ENCODE data around the gene CBL.

CBL gene

DNA sequence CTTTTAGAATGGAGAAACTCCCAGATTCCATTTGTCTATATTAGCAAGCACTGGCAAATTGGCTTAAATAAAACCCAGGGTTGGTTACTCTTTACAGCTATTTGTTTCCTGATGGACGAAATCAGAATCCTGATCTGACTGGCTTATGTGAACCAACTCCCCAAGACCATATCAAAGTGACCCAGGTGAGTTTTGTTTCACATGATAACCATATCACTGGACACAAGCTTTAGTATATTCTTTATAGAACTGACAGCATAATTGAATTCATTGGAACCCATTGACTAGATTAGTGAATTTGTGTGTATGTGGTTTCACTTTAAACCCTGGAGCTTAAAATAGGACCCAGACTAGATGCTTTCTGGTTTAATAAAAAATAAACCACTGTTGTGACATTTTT lies 71.5 kb downstream of the CBL start:
- no peak for DNase-seq

DNA sequence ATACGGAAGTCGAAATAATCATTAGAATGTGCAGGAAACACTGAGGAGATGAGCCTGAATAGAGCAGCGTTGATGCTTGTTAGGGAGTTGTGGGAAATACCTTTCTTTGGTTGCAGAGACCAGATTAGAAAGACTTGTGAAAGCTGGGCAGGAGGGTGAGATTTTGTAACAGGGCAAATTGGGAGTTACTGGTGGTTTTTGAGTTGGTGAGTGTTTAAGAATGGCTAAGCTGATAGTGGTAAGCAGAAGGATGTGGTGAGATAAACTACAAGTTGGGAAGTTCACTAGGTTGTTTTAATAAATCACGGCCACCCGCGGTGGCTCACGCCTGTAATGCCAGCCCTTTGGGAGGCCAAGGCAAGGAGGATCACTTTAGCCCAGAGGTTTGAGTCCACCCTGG lies 76.4 kb downstream of the CBL start:
- DNase-seq = no peak

DNA sequence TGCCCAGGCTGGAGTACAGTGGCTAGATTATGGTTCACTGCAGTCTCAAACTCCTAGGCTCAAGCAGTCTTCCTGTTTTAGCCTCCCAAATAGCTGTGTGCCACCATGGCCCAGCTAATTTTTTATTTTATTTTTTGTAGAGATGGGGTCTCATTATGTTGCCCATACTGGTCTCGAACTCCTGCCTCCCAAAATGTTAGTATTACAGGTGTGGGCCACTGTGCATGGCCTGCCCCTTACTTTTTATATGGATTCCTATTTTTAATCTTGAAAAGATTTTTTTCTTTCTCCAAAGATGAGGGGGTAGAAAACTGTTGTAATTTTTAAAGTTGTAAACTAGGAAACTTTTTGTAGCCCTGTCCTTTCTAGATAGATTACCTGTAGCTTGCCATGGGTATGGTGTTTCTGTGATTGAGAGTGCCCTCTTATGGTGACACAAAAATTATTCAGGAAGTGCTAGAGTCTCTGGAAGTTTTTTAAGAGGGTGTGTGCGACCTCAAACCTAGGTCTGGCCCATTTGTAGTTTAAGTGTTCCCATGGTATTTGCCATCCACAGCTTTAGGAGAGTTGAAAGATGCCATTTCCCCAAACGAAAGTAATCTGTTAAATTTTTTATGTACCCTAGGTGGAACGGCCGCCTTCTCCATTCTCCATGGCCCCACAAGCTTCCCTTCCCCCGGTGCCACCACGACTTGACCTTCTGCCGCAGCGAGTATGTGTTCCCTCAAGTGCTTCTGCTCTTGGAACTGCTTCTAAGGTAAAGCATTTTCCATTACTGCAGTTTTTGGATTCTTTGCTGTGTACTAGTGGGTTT lies 78.4 kb downstream of the CBL start:
- peak; percentile 39 for DNase-seq

DNA sequence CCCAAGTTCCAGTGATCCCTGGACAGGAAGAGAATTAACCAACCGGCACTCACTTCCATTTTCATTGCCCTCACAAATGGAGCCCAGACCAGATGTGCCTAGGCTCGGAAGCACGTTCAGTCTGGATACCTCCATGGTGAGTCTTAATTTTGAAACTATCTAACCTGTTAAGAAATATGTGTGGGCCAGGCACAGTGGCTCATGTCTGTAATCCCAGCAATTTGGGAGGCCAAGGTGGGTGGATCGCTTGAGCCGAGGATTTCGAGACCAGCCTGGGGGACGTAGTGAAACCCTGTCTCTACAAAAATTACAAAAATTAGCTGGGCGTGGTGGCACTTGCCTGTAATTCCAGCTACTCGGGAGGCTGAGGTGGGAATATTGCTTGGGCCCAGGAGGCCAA lies 79.3 kb downstream of the CBL start:
- DNase-seq = no peak

DNA sequence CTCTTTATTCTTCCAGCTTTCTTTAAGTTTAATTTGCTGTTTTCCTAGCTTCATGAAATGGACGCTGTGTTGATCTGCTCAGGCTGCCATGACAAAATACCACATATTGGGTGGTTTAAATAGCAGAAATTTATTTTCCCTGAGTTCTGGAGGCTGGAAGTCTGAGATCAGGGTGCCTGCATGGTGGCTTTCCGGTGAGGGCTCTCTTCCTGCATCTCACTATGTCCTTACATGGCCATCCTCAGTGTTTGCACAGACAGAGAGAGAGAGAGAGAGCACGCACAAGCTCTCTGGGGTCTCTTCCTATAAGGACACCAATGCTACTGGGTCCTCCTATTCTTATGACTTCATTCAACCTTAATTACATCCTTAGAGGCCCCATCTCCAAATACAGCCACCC lies 82.1 kb downstream of the CBL start:
- no peak for DNase-seq

DNA sequence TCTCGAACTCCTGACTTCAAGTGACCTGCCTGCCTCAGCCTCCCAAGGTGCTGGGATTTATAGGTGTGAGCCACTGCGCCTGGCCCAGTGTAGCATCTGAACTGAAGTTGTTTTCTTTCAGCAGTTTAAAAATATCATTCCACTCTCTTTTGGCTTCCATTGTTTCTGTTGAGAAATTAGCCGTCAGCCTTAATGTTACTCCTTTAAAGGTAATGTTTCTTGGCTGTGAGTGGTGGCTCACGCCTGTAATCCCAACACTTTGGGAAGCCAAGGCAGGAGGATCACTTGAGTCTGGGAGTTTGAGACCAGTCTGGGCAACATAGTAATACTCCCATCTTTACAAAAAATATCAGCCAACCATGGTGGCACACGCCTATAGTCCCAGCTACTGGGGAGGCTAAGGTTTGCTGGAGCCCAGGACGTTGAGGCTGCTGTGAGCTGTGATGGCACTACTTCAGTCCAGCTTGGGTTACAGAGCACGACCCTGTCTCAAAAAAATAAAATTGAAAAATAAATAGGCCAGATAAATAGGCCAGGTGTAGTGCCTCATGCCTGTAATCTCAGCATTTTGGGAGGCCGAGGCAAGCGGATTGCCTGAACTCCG lies 84.9 kb downstream of the CBL start:
- no peak for DNase-seq

DNA sequence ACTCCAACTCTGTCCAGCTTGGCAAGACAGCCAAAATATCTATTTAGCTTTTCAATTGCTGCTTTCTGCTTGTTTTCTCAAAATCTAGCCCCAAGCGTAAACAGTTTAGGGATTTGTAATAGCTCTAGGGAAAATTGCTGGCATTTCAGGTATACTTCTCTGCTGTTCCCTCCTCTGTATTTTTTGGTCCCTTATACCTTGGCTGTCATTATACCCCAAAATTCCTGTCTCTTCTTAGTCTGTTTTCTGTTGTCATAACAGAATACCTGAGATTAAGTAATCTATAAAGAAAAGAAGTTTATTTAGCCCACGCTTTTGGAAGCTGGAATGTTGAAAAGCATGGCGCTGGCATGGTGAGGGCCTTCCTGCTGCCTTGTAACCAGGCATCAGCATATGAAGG lies 87.3 kb downstream of the CBL start:
- DNase-seq = no peak

DNA sequence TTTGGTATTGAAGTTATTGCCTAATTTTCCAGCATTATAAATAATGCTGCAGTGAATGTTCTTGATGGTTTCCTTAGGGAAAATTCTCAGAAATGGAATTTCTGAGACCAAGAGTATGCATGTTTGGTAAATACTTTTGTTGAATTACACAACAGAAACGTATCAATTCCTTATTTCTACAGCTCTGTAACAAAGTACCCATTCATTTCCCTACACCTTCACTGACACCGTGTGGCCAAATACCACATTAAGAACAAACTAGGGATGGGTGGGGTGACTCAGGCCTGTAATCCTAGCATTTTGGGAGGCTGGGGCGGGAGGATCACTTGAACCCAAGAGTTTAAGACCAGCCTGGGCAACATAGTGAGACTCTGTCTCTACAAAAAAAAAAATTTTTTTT lies 89.0 kb downstream of the CBL start:
- no peak for DNase-seq

DNA sequence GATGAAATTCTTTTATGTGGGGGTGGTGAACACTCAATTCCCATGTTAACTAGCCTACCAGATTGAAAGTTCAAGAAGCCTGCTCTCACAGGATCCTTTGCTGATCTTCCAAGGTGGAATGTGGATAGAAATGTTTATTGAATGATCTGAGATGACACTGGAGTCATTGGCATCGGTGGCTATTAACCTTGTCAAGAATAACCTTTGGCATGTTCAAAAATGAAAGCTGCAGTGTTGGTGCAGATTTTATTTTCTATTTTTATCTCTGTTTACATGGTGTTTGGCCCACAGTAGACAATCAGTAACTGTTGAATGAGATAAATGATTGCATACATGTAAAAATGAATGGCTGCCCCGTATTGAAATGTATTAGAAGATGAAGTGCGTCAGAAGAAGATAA lies 91.8 kb downstream of the CBL start:
- no peak for DNase-seq

DNA sequence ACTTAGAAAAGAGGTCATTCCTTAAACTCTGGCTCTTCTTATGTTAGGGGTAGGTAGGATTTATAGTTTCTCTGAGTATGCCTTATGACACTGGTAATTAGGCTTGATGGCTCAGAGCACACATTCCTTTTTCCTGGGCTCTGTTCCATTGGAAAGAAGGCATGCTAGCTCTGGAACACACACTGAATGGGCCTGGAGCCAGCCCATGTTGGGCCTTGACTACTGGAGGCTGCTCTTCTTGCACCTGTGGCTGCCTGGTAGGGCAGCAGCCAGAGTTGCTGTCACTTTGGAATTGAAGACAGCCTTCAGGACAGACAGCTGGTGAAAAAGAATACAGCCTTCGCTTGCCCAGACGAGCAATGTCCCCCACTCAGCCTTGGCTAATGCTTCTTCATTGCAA lies 92.6 kb downstream of the CBL start:
- no peak for DNase-seq

DNA sequence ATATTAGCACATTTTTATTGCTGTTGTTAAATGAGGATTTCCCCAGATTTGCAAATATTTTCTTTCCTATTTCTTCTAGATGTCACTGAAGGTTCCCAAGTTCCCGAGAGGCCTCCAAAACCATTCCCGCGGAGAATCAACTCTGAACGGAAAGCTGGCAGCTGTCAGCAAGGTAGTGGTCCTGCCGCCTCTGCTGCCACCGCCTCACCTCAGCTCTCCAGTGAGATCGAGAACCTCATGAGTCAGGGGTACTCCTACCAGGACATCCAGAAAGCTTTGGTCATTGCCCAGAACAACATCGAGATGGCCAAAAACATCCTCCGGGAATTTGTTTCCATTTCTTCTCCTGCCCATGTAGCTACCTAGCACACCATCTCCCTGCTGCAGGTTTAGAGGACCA lies 93.3 kb downstream of the CBL start:
- no peak for DNase-seq

DNA sequence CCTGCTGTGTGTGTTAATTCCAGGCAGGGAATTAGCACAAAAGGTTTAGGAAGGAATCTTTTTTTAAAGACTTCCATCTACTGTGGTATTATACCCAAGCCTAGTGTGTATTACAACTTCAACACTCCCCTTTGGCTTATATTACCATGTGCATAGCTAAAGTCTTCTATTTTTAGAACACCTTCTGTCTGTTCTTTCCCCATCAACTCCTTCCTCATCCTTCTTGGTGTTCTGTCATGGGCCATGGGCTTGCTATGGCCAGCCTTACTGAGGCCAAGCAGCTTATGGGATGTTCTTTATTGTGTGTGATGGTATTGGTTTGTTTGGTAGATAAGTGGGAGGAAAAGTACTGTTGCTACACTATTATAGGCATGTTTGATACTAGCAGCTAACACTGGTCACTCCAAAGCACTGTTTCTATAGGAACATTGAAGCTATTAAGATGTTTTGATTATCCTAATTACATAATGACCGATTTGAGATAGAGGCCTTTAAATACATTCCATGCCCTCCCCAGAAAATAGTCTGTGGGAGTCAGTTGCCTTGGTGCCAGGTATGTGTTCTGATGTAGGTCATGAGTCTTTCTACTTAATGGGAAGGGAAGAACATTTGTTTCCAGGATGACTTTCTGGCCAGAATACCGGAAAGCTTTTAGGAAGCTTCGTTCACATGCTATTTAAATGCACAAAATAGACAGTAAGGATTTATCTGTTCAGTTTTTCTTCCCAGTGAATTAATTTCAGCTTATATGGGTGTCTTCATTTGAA lies 94.2 kb downstream of the CBL start:
- DNase-seq = no peak

DNA sequence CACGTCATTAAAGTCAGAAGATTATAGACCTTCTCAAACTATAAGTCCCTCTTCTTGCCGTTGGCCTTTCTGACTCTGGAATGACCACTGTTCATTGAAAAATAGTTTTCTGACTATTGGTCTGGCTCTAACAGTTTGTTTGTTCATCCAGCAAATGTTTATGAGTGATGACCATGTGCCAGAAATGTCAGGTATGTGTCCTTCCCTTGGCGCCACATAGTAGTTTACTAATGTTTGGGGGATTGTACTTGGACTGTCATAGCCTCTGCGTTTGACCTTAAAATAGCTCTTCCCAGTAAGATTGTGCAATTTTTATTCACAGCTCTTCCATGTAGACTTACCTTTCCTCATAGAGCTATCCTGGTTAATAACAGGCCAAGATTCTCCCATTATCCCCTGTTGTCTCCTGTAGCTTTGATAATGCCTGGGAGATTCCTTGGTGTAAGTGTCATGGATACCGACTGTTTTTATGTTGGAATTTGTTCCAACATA lies 97.1 kb downstream of the CBL start:
- DNase-seq = no peak

DNA sequence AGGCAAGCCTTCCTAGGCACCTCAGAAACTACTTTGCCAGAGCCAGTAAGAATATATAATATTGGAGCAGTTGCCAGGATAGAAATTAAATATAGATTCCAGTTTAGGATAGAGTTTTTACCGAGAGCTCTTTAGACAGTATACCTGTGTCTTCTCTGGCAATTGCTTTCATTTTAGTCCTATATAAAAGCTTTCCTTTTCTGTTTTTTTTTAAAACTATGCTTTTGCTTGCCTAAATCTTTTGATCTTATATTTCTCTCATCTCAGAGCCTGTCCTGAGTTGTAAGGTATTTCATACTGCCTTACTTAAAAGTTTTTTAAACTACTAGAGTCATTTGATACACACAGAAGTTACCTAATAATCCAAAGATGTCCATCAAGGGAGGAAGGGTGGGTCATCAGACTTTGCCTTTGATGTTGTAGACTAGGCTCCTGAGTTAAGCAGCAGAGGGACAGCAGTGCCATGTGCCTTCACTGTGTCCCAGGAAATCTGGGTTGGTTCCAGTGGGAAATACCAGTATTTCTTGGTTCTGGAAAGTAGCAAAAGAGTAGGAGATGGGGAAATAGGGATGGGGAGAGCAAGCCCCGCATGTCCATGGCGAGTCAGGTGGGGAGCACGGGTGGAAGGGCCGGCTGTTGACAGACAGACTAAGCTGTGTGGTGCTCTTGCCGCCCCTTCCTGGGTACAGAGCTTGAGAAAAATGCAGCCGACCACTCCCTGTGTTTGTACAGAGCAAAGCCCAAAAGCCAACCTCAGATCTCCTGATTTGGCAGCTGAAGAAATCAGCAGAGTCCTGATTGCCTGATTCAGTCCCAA lies 99.6 kb downstream of the CBL start:
- DNase-seq = no peak

DNA sequence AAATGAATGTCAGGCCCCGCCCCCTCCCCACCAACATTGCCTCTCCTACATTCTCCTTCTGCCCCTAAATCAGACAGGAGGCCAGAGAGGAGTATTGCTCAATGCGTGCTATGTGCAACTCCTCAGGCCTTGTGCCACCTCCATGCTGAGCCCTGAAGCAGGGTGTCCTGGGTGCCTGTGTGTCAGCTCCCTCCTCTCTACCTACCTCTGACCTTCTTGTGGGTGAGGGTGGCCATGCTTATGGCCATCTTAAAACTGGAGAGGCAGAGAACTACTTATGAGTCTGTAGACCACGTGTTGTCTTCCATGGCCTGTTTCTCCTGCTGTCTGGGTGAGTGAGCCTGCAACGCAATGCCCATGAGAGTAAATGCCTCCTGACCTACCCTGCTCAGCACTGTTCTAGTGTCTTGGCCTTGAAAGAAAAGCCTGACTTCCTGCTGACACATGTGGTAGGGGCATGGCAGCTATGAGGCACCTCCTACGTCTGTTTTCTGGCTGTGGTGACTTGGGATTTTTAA lies 100.3 kb downstream of the CBL start:
- DNase-seq = no peak

DNA sequence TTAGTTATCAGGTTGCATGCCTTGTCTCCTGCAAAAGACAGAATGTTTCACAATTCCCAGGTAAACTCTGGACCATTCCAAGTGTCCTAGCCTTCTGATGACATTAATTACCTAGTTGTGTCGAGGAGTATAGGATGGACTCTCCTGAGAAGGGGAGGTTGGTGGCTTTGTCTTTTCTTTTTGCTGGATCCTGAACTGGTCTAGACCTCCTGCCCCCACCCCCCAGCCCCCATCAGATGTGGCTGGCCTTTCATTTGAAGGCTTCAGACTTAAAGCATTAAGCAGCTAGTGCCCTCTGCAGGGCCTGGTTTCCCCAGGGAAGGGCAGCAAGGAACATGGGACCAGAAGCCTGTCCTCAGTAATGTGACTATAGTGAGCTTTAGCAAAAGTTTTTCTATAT lies 101.1 kb downstream of the CBL start:
- no peak for DNase-seq

DNA sequence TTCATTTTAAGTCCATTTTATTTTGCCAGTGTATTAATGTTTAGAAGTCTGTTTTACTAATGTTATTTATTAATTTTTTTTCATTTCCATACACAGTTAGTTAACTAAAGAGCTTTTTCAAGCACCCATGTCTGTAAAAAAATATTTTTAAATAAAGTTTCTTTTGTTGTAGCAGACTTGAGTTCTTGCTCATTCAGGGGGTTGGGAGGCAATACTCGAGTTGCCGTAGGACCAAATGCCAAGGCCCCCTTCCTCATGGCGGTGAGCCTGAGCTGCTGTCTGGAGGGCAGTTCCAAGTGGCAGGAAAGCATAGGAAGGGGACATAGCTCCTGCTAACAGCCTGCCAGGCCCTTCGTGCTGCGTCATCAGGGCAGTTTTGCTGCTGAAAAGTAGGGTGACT lies 101.8 kb downstream of the CBL start:
- no peak for DNase-seq

DNA sequence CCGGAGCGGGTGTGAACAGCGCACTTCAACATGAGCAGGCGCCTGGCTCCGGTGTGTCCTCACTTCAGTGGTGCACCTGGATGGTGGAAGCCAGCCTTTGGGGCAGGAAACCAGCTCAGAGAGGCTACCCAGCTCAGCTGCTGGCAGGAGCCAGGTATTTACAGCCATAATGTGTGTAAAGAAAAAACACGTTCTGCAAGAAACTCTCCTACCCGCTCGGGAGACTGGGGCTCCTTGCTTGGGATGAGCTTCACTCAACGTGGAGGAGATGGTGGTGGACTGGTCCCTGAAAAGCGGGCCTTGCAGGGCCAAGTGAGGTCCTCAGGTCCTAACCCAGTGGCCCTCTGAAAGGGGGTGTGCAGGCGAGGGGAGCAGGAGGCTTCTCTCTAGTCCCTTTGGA lies 103.3 kb downstream of the CBL start:
- DNase-seq = no peak

DNA sequence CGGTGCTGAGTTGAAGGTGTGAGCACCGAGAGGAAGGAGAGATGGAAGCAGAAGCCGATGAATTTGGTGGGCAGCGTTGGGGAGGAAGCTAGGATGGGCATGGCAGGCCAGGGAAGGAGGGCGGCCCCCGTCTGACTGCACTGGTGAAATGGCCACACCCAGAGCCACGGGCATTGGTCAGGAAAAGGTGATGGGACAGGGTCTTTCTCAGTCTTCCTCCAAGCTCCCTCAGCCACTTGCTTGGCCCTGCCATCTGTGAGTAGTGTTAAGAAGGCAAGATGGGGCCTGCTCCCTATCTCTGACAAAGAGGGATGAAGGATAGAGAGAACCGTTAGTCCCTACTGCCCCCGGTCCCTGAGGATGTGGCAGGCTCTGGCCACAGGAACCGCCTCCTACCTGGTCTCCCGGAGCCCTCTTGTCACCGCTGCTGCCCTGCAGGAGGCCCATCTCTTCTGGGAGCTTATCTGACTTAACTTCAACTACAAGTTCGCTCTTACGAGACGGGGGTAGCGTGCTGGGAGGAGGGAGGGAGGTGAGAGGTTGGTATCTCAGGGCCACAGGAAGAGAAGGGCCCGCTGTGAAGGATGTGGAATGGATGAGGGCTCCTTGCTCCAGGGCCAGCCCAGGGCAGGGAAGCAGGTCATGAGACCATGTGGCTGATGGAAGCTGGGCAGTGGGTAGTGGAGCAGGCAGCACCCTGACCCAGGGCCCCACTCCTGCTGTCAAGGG lies 104.0 kb downstream of the CBL start:
- no peak for DNase-seq

DNA sequence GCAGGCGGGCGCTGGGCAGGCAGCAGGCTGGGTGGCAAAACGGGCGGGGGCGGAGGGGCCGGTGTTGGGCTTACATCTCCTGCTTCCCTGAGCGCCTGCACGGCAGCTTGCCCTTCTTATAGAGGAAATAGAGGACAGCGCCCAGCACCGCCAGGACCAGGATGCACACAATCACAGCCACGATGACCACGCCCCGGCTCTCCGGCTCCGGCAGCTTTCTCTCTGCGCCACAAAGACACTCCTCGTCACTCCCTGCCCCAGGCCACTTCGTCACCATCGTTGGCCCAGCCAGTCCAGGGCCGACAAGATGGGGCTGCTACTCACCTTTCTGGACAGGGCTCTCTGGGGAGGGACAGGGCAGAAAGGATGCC lies 104.5 kb downstream of the CBL start:
- DNase-seq = no peak

DNA sequence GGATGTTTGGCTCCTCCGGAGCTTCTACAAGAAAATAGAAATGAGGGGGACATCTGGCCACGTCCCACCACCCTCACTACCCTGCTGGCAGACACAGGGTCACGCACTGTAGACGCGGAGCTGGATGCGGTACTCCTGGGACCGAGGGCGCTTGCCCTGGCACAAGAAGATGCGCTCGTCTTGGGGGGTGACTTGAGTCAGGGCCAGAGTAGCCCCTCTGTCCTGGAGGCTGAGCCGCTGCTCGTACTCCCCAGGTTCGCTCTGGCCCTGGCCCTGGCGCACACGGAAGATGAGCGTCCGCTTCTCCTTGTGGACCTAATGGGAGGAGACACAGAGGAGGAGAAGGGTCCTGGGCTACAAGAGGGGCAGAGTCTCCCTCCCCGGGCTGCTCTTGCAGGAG lies 108.6 kb downstream of the CBL start:
- DNase-seq = no peak

All from DMS79 treated with DMSO at 0.1 percent for 48 hours (cell line).